Karpas-422 (cell line): ENCODE results near the gene CPSF2. TPM values are rescaled to one million over a fixed set of nuclear protein-coding genes. Genes with fewer than 3 reads are reported as not detected.
A peak's percentile ranks its signal among the peaks of the same experiment; 100 is the strongest.

Experiments
- DNase-seq: peaks from one replicate; pipeline ENCODE4 v3.0.0-alpha.2; 2015
- H2AFZ ChIP-seq: fragments of 200-600 bp; sonication (generic); 2 replicates; pipeline ENCODE4 v1.6.1; 2014; ENCODE audit warnings: antibody characterized with exemption, low read length, mixed read lengths
- H3K27ac ChIP-seq: fragments of 200-600 bp; sonication (generic); 2 replicates; pipeline ENCODE4 v1.5.1; 2014; ENCODE audit warnings: mild to moderate bottlenecking, low read length, moderate library complexity
- H3K27me3 ChIP-seq: fragments of 200-600 bp; sonication (generic); 2 replicates; pipeline ENCODE4 v1.6.1; 2014; ENCODE audit warnings: low read length, mixed read lengths
- H3K36me3 ChIP-seq: fragments of 200-600 bp; sonication (generic); 2 replicates; pipeline ENCODE4 v1.6.1; 2014; ENCODE audit warnings: low read length, mixed read lengths; ENCODE audit not compliant: insufficient read depth
- H3K4me1 ChIP-seq: fragments of 200-600 bp; sonication (generic); 2 replicates; pipeline ENCODE4 v1.6.1; 2014; ENCODE audit warnings: mild to moderate bottlenecking, low read length, mixed read lengths
- H3K4me2 ChIP-seq: fragments of 200-600 bp; sonication (generic); 2 replicates; pipeline ENCODE4 v1.6.1; 2014; ENCODE audit warnings: low read length, low read depth, mild to moderate bottlenecking; ENCODE audit not compliant: poor library complexity, severe bottlenecking
- H3K4me3 ChIP-seq: fragments of 200-600 bp; sonication (generic); 2 replicates; pipeline ENCODE4 v1.5.1; 2014; ENCODE audit warnings: mild to moderate bottlenecking, antibody characterized with exemption, low read length, mixed read lengths
- H3K79me2 ChIP-seq: fragments of 200-600 bp; sonication (generic); 2 replicates; pipeline ENCODE4 v1.6.1; 2014; ENCODE audit warnings: mild to moderate bottlenecking, low read length, mixed read lengths
- H3K9ac ChIP-seq: fragments of 200-600 bp; sonication (generic); 2 replicates; pipeline ENCODE4 v1.6.0; 2014; ENCODE audit warnings: low read length
- H3K9me2 ChIP-seq: fragments of 200-600 bp; sonication (generic), shearing (Covaris generic); replicated peaks from 2 replicates; pipeline ENCODE4 v1.6.0; 2014; ENCODE audit warnings: mild to moderate bottlenecking, low read length, moderate library complexity; ENCODE audit not compliant: insufficient read depth
- H3K9me3 ChIP-seq: fragments of 300-700, 200-600 bp; sonication (generic); 2 replicates; pipeline ENCODE4 v1.6.1; 2014; ENCODE audit warnings: low read length, mixed read lengths
- H4K20me1 ChIP-seq: fragments of 200-600 bp; sonication (generic); 2 replicates; pipeline ENCODE4 v1.6.1; 2014; ENCODE audit warnings: mild to moderate bottlenecking, antibody characterized with exemption, low read length, low read depth; ENCODE audit not compliant: insufficient read depth
- total RNA-seq: library from RNA; depleted of rRNA; stranded (reverse); fragments of >200 nt; shearing (Covaris generic); gene quantifications from 2 replicates; pipeline ENCODE4 v1.2.3, GENCODE V29; 2014; ENCODE audit warnings: low replicate concordance

The CPSF2 gene
- total RNA-seq, 1 experiment from 2014 or later = 63.3 TPM

- H3K4me3 ChIP-seq = peak within 1 kb of the TSS; percentile 77
These were observed 15.4 kb upstream of the CPSF2 start, which contains the start of gene ATXN3 for GRCh38 chr14:92106143-92106926. Gene ATXN3, minus strand, starts transcription at chr14:92106582. Its CDS starts 30 bp downstream, at chr14:92106552.

GRCh38 chr14:92108345-92109254 lies 13.2 kb upstream of the CPSF2 start:
- peaks cover 42% of the 10 kb centered on the region for H3K4me1 ChIP-seq
- DNase-seq = peak; percentile 96
- no peaks in the 10 kb centered on the region for H3K27me3 ChIP-seq
- peaks cover 27% of the 10 kb centered on the region for H3K79me2 ChIP-seq
- peak overlapping the region; percentile 3 for H2AFZ ChIP-seq
- H4K20me1 ChIP-seq = no peaks in the 10 kb centered on the region; the same call in 1 of the 2 replicates
- H3K9ac ChIP-seq = peak overlapping the region; percentile 67
- no peaks in the 10 kb centered on the region for H3K9me2 ChIP-seq
- peak overlapping the region; percentile 80 for H3K4me2 ChIP-seq
- H3K27ac ChIP-seq = peak overlapping the region; percentile 92
- H3K36me3 ChIP-seq = no peaks in the 10 kb centered on the region
- H3K4me3 ChIP-seq = peak overlapping the region; percentile 59
- H3K9me3 ChIP-seq = no peaks in the 10 kb centered on the region

More at GRCh38 chr14:92106143-92106926, 15.4 kb upstream of the CPSF2 start, which contains the start of gene ATXN3:
- Histone ChIP-seq H3K9ac (peak within 1 kb of the TSS; percentile 86), H3K4me1 (peaks cover 55% of the 10 kb centered on the region), H3K27ac (peak within 1 kb of the TSS; percentile 92), H3K36me3 (no peaks in the 10 kb centered on the region), H3K79me2 (peaks cover 49% of the 10 kb centered on the region), H3K9me2 (no peaks in the 10 kb centered on the region), H3K27me3 (no peaks in the 10 kb centered on the region), H3K4me2 (peak within 1 kb of the TSS; percentile 81), H3K9me3 (no peaks in the 10 kb centered on the region), H2AFZ (peak within 1 kb of the TSS; percentile 76; the same call in 1 of the 2 replicates), H4K20me1 (no peaks in the 10 kb centered on the region; the same call in 1 of the 2 replicates)
- peak; percentile 100 for DNase-seq

- no peak overlapping the region for H3K4me2 ChIP-seq
- peaks cover 39% of the 10 kb centered on the region for H3K4me1 ChIP-seq
- no peak overlapping the region for H2AFZ ChIP-seq
- H3K79me2 ChIP-seq = peaks cover 18% of the 10 kb centered on the region
- peak; percentile 58 for DNase-seq
- H3K27me3 ChIP-seq = no peaks in the 10 kb centered on the region
- no peaks in the 10 kb centered on the region for H3K36me3 ChIP-seq
- H3K9ac ChIP-seq = no peak overlapping the region
- H3K4me3 ChIP-seq = no peak overlapping the region
- no peaks in the 10 kb centered on the region for H3K9me3 ChIP-seq
- H4K20me1 ChIP-seq = no peaks in the 10 kb centered on the region; the same call in 1 of the 2 replicates
- no peaks in the 10 kb centered on the region for H3K9me2 ChIP-seq
- peak overlapping the region; percentile 92; the same call in 1 of the 2 replicates for H3K27ac ChIP-seq
These were observed 12.3 kb upstream of the CPSF2 start for GRCh38 chr14:92109490-92109889.

- H3K9me3 ChIP-seq = no peaks in the 10 kb centered on the region
- H2AFZ ChIP-seq = peak overlapping the region; percentile 94
- peaks cover 77% of the 10 kb centered on the region for H3K79me2 ChIP-seq
- H3K4me3 ChIP-seq = peak overlapping the region; percentile 85
- H3K9ac ChIP-seq = peak overlapping the region; percentile 95
- no peaks in the 10 kb centered on the region for H3K9me2 ChIP-seq
- H3K27ac ChIP-seq = peak overlapping the region; percentile 76
- H3K27me3 ChIP-seq = no peaks in the 10 kb centered on the region
- peaks cover 39% of the 10 kb centered on the region for H3K4me1 ChIP-seq
- H3K36me3 ChIP-seq = peaks cover 54% of the 10 kb centered on the region; the same call in 1 of the 2 replicates
- peak; percentile 72 for DNase-seq
- no peaks in the 10 kb centered on the region for H4K20me1 ChIP-seq
- H3K4me2 ChIP-seq = peak overlapping the region; percentile 84
These were observed 531 bp upstream of the CPSF2 start for GRCh38 chr14:92121207-92121669.

GRCh38 chr14:92122351-92122677 lies 545 bp downstream of the CPSF2 start:
- H3K9me2 ChIP-seq = no peaks in the 10 kb centered on the region
- H3K4me2 ChIP-seq = peak overlapping the region; percentile 84
- H3K4me1 ChIP-seq = peaks cover 39% of the 10 kb centered on the region
- peaks cover 88% of the 10 kb centered on the region for H3K79me2 ChIP-seq
- no peaks in the 10 kb centered on the region for H3K9me3 ChIP-seq
- H3K27me3 ChIP-seq = no peaks in the 10 kb centered on the region
- H2AFZ ChIP-seq = 0 out of 2 replicates have a peak overlapping the region, but pooled peaks have one; percentile 9
- peak overlapping the region; percentile 85 for H3K4me3 ChIP-seq
- peak overlapping the region; percentile 76 for H3K27ac ChIP-seq
- DNase-seq = peak; percentile 80
- H4K20me1 ChIP-seq = no peaks in the 10 kb centered on the region
- H3K9ac ChIP-seq = peak overlapping the region; percentile 95
- peaks cover 55% of the 10 kb centered on the region; the same call in 1 of the 2 replicates for H3K36me3 ChIP-seq

- peak; percentile 68 for DNase-seq
These were observed 992 bp downstream of the CPSF2 start for GRCh38 chr14:92122761-92123160.

GRCh38 chr14:92134456-92134855 lies 12.7 kb downstream of the CPSF2 start:
- Histone ChIP-seq H3K27ac (no peak overlapping the region), H3K36me3 (peaks cover 72% of the 10 kb centered on the region), H3K9me2 (no peaks in the 10 kb centered on the region), H3K4me3 (no peak overlapping the region), H3K4me2 (no peak overlapping the region), H2AFZ (no peak overlapping the region), H3K9ac (no peak overlapping the region), H3K4me1 (no peaks in the 10 kb centered on the region), H3K27me3 (no peaks in the 10 kb centered on the region), H3K79me2 (peaks cover 26% of the 10 kb centered on the region), H4K20me1 (no peaks in the 10 kb centered on the region), H3K9me3 (no peaks in the 10 kb centered on the region)
- DNase-seq = no peak

More at GRCh38 chr14:92122761-92123160, 992 bp downstream of the CPSF2 start:
- H3K4me3 ChIP-seq = peak overlapping the region; percentile 85
- H2AFZ ChIP-seq = no peak overlapping the region
- H3K27me3 ChIP-seq = no peaks in the 10 kb centered on the region
- peak overlapping the region; percentile 84 for H3K4me2 ChIP-seq
- no peaks in the 10 kb centered on the region for H3K9me3 ChIP-seq
- peaks cover 57% of the 10 kb centered on the region; the same call in 1 of the 2 replicates for H3K36me3 ChIP-seq
- H4K20me1 ChIP-seq = no peaks in the 10 kb centered on the region
- peak overlapping the region; percentile 95 for H3K9ac ChIP-seq
- H3K9me2 ChIP-seq = no peaks in the 10 kb centered on the region
- H3K27ac ChIP-seq = peak overlapping the region; percentile 76
- H3K4me1 ChIP-seq = peaks cover 39% of the 10 kb centered on the region
- H3K79me2 ChIP-seq = peaks cover 92% of the 10 kb centered on the region
